HG03565 (cell line): ENCODE data around the gene C1QTNF12.

ENCODE experiments used
- ATAC-seq: cut with Tn5 transposase; IDR thresholded peaks from one replicate; pipeline ENCODE4 v1.9.1; 2021; ENCODE audit warnings: mild to moderate bottlenecking, moderate library complexity; ENCODE audit not compliant: unreplicated experiment

The C1QTNF12 gene

DNA sequence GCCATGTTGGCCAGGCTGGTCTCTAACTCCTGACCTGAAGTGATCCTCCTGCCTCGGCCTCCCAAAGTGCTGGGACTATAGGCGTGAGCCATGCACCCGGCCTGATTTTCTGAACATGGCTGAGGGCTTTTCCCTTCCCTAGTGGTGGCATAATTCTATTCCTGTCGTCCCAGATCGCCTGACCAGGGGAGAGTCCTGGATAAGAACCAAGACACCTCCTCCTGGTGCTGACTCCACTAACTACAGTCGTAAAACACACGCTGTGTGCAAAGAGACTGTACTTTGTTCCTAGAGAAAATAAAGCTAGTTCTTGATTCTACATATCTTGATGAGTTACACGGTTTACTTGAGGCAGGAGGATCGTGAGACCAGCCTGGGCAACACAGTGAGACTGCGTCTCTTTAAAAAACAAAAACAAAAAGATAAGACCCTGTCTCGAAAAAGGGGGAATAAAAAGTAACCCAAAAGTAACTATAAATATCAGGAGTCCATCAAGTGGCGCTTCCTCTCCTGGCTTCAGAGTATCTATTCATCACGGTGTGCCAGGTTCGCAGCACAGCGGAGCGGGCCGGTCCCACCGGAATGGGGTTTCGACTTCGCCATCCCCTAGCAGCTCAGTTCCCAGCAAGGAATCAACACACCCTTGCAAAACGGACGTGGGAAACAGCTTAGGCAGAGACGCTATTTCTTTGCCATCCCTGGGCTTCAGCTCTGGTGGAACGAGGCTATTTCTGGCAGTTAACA, 15.7 kb downstream of the C1QTNF12 start:
- ATAC-seq = no peak

- ATAC-seq = no peak
These were observed 16.8 kb downstream of the C1QTNF12 start for GRCh38 chr1:1229770-1230169.

- ATAC-seq = no peak
These were observed 17.8 kb downstream of the C1QTNF12 start for GRCh38 chr1:1228596-1229321.

- no peak for ATAC-seq
These were observed 18.3 kb downstream of the C1QTNF12 start for GRCh38 chr1:1228187-1228586.

DNA sequence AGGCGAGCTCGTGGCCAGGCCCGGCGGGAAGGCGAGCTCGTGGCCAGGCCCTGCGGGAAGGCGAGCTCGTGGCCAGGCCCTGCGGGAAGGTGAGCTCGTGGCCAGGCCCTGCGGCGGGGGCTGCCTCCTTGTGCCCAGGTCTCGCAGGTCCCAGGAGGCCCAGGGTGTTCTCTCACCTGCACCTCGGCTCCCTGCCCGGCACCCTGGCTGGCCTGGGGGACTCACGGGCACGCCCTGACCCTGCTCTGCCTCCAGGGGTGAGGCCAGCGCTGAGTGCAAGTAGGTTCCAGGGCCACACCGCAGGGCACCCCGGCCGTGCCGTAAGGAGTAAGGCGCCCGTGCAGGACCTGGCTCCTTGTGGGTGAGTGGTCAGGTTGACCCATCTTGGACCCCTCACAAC, 19.1 kb downstream of the C1QTNF12 start:
- no peak for ATAC-seq

DNA sequence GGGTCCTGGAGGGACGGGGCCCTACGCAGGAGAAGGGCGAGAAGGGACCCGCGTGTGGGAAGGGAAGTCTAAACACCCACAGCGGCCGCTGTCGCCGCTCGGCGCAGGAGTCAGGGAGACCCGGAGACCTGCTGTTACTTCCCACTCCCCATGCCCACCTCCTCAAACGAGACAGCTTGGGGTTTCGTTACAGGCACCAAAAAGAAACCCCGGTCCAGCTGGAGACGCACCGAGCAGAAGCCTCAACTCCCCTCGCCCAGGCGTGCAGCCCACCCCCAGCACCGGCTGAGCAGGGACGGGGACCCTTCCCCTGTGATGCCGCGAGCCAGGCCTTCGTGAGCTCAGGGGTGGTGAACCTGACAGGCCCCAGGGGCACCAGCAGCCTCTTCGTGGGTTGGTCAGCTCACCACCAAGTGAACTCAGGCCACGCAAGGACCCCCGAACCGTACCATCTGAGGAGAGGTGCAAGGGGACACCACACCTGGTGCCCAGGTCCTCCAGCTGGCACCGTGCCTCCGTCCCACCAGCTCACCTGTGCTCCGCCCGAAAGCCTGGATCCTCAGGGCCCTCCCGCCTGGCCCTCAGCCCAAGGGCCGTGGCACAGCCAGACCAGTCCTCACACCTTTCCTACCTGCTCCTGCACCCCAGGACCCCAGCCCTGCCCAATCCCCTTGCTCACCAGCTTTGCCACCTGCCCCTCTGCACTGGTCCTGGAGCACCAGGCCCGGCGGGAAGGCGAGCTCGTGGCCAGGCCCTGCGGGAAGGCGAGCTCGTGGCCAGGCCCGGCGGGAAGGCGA, 19.8 kb downstream of the C1QTNF12 start:
- ATAC-seq = no peak

DNA sequence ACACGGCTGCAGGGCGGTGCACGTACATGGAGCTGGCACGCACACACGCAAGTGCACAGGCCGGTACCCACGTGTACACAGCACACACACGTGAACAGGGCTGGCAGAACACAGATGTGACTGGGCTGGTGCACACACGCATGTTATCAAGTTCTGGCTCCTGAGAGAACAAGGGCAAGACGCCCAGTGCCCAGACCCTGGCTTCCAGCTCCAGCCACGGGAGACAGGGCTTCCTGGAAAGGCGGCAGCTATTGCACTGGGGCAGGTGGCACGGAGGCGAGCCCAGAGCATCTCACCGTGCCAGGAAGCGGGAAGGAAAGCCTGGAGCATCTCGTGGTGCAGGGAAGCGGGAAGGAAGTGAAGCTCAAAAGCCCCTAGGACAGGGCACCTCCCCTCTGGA, 20.6 kb downstream of the C1QTNF12 start:
- ATAC-seq = no peak

- ATAC-seq = no peak
These were observed 21.2 kb downstream of the C1QTNF12 start for GRCh38 chr1:1225238-1225845.

DNA sequence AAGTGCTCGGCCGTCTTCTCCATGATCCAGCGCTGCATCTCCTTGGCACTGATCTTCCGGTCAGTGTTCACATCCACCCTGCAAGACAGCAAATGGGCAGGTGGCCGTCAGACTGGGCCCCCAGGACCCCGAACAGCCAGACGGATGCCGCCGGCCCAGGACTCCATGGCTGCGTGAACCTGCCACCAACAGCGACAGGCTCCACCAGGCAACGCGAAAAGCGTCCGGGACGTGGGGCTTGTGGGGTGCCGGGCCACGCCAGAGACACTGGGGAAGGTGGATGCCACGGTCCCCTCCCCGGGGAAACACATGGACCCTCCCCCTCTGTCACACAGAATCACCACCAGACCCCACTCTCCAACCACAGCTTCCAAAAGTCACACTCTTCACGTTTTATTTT, 22.6 kb downstream of the C1QTNF12 start:
- no peak for ATAC-seq

GRCh38 chr1:1223321-1223720, 23.2 kb downstream of the C1QTNF12 start:
- no peak for ATAC-seq

- ATAC-seq = no peak
These were observed 23.8 kb downstream of the C1QTNF12 start for GRCh38 chr1:1222575-1223225.

GRCh38 chr1:1221887-1222574, 24.5 kb downstream of the C1QTNF12 start:
- ATAC-seq = no peak

DNA sequence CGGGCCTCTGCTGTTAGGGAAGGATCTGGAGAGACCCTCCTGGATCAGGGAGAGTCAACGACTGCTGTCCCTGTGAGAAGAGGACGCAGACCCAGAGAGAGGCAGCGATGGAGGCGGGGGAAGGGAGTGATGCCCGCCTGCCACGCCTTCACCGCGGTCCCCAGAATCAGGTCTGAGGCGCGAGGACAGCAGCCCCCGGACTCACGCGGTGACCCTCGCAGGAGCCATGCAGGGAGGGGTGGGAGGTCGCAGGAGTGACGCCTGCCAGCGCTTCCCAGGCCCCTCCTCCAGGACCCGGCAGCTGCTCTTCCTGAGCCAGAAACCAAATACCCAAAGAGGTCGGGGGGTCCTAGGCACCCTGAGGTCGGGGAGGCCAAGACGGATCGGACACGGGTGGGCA, 26.3 kb downstream of the C1QTNF12 start:
- ATAC-seq = no peak

DNA sequence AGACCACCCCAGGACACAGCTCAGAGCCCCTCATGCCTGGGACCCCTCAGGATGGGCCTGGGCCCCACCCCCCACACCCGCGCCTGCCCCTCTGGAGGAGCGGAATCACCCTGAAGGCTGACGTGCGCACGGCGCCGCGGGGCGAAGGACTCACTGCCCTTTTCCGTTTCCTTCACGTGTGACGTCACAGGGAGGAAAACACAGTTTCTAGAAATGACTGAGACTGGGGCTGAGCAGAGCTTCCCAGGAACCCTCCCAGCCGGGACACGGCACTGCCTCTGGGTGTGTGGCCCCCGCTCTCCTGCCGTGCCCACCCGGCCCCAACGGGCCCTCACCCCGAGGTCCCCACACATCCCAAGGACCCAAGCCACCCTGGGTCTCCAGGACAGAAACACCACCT, 27.2 kb downstream of the C1QTNF12 start:
- no peak for ATAC-seq

DNA sequence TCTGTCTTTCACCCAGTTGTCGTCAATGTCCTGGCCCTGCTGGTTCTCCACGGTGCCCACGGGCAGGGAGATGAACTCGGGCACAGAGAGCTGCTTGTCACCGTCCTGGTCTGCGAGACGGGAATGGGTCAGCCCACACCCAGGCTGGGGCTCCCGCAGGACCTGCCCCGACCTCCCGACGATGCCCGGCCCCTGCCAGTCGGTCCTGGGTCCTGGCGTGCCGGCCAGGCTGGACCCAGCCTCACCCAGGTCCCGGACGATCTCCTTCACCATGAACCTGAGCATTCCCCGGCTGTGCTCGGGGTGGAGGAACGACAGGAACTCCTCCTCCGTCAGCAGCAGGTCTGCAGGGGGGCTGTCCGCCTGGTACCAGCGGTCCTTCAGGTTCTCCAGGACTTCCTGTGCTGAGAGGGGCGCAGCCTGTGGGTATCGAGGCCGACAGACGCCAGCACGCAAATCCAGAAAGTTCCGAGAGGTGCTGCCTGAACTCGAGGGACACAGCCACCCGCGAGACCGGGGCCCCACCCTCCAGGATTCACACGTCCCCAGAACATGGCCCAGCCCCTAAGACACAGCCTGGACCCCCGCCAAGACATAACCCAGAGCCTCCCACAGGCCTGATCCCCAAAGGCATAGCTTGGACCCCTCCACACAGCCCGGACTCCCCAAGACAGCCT, 27.9 kb downstream of the C1QTNF12 start:
- no peak for ATAC-seq

- no peak for ATAC-seq
These were observed 28.6 kb downstream of the C1QTNF12 start for GRCh38 chr1:1217621-1218523.

GRCh38 chr1:1216770-1217620, 29.5 kb downstream of the C1QTNF12 start:
- no peak for ATAC-seq
